Adrenal gland (tissue), 12 donors: Measurements from ENCODE around the gene STPG4. TPM values are rescaled to one million over a fixed set of nuclear protein-coding genes. Genes with fewer than 3 reads are reported as not detected.
A peak's percentile ranks its signal among the peaks of the same experiment; 100 is the strongest.
"Not testable (repeated sequence)": the region's sequence is repeated elsewhere in the genome, so short reads cannot be mapped to it uniquely, and the experiment has no call there.

Experiments used
- DNase-seq, 7 donors: peaks; one replicate each; pipeline ENCODE4 v3.0.0-alpha.2; 2019 to 2020
- H3K27ac ChIP-seq, 5 donors: fragments of 200-600 bp; sonication (generic) in 4 of 5; 1 replicate in 3 of 5; 2 replicates in 2 of 5; pipeline versions ENCODE4 v1.5.1 to v1.8.0; 2016 to 2020; ENCODE audit warnings: mild to moderate bottlenecking in 1 of 5
- H3K27me3 ChIP-seq: fragments of 200-600 bp; 2 replicates; pipeline ENCODE4 v1.8.0; 2021
- H3K36me3 ChIP-seq, 2 donors: fragments of 200-600 bp; replicated peaks in 1 of 2; 1 replicate in 1 of 2; 2 replicates in 1 of 2; pipeline versions ENCODE4 v1.5.1 to v1.8.0; 2018 to 2022
- H3K4me1 ChIP-seq, 2 donors: fragments of 200-600 bp; replicated peaks in 1 of 2; 1 replicate in 1 of 2; 2 replicates in 1 of 2; pipeline versions ENCODE4 v1.5.1 to v1.8.0; 2018 to 2021
- H3K4me3 ChIP-seq, 4 donors: fragments of 200-600 bp; sonication (generic) in 3 of 4; one replicate each; pipeline ENCODE4 v1.5.1; 2016 to 2018
- H3K9me3 ChIP-seq, 3 donors: fragments of 200-600 bp; sonication (generic) in 1 of 3; replicated peaks in 1 of 3; 1 replicate in 2 of 3; 2 replicates in 1 of 3; pipeline versions ENCODE4 v1.5.1 to v1.8.0; 2016 to 2021
- POLR2A ChIP-seq, 2 donors: fragments of 450-650 bp; IDR thresholded peaks; one replicate each; pipeline ENCODE4 v1.6.1; 2017; ENCODE audit warnings: antibody characterized with exemption in 2 of 2, mild to moderate bottlenecking in 2 of 2, moderate library complexity in 1 of 2
- WGBS, 4 donors: extraction: QIAGEN DNeasy Blood & Tissue Kit in 2 of 4; methylation state at CpG; one replicate each; pipeline versions ENCODE4 v1.1.5 to v1.1.7; 2013 to 2017; 5-methylcytosine and 5-hydroxymethylcytosine counted together
- intact Hi-C, 2 donors: fragments of 100-400 bp; cut with DNase I; formaldehyde crosslinking; loops; one replicate each; pipeline versions ENCODE4 v1.14.1 to v1.15.0; 2022 to 2023
- polyA plus RNA-seq, 3 donors: library from polyadenylated mRNA; stranded (reverse); fragments of 200-250 nt in 2 of 3; fragments of 350-450 nt in 1 of 3; fragmentation: Illumina TruSeq in 1 of 3; extraction: RNeasy Lipid Tissue Mini Kit (QIAGEN cat#74804) in 1 of 3; gene quantifications; one replicate each; pipeline ENCODE4 v1.2.3, GENCODE V29; 2013 to 2014
- total RNA-seq, 9 donors: library from RNA; depleted of rRNA in 4 of 9; stranded (reverse); fragments of >200 nt in 4 of 9; fragments of 120-200 nt in 1 of 9; fragmentation: NEBNext Ultra II Directional in 1 of 9; extraction: Animal tissue kit (Norgen Biotek cat#: 25700) in 1 of 9; gene quantifications; one replicate each; pipeline versions ENCODE4 v1.1.0 to v1.2.4, GENCODE V29; 2013 to 2023
- TF ChIP-seq, protein P1 (sequence below), 6 experiments: fragments of 450-650 bp in 4 of 6; fragments of 200-600 bp in 2 of 6; sonication (generic) in 1 of 6; IDR thresholded peaks; 1 replicate in 5 of 6; 2 replicates in 1 of 6; pipeline versions ENCODE4 v1.5.1 to v1.8.0; 2016 to 2021; ENCODE audit warnings: antibody characterized with exemption in 6 of 6, mild to moderate bottlenecking in 2 of 6, moderate library complexity in 1 of 6
- donor health status: healthy with polysubstance abuse.
- donor health status: Bipolar disorder and iron deficiency.
- donor health status: DM: yes; HTN: yes; CAD: no.
- donor health status: DM: no; HTN: no; CAD: no.
- donor health status: DM: no; HTN: no; CAD: no.
- donor health status: DM: yes; HTN: yes; CAD: no.

The STPG4 gene
- total and polyA plus RNA-seq, 12 donors = 0.24 to 0.28 TPM; not detected in 10

DNA sequence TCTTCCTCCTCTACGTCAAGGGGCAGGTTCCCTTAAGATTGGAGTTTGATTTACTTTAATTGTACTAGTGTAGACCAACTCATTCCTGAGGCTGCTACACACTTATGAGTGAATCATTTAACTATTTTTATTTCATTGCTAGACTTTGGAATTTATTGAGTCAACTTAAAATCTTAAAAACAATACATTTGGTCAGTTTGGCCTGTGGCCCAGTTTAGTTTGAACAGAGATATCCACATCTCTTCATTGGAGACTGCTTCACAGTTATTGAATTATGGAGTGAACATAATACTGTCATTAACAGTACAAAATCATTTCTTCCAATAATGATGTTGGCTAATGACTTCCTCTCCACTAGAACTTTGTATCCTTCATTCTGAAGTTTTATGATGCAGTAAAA is 34.5 kb upstream of the STPG4 start:
- DNase-seq = no peak
- H3K9me3 ChIP-seq = no peaks in the 10 kb centered on the region
- intact Hi-C loops = loop anchor here in 1 of 2 donors (10.0 kb wide), 1 partner anchor 125 kb away; no protein-coding TSS in a partner anchor
- H3K27ac ChIP-seq = peak overlapping the region in 1 of 5 donors; percentile 20
- H3K36me3 ChIP-seq = no peaks in the 10 kb centered on the region
- H3K4me1 ChIP-seq = peaks cover 0 to 15% of the 10 kb centered on the region in 2 donors
- no peak overlapping the region for H3K4me3 ChIP-seq
- TF ChIP-seq, protein P1, sequence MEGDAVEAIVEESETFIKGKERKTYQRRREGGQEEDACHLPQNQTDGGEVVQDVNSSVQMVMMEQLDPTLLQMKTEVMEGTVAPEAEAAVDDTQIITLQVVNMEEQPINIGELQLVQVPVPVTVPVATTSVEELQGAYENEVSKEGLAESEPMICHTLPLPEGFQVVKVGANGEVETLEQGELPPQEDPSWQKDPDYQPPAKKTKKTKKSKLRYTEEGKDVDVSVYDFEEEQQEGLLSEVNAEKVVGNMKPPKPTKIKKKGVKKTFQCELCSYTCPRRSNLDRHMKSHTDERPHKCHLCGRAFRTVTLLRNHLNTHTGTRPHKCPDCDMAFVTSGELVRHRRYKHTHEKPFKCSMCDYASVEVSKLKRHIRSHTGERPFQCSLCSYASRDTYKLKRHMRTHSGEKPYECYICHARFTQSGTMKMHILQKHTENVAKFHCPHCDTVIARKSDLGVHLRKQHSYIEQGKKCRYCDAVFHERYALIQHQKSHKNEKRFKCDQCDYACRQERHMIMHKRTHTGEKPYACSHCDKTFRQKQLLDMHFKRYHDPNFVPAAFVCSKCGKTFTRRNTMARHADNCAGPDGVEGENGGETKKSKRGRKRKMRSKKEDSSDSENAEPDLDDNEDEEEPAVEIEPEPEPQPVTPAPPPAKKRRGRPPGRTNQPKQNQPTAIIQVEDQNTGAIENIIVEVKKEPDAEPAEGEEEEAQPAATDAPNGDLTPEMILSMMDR (IDR thresholded peaks at IDR 0.05) = no peak
- TF ChIP-seq POLR2A (IDR thresholded peaks at IDR 0.05) = no peak
- WGBS, 4 donors = 94 to 97% (median 96%) methylated on average over 1 of the region's 1 CpG
- no peaks in the 10 kb centered on the region for H3K27me3 ChIP-seq

DNA sequence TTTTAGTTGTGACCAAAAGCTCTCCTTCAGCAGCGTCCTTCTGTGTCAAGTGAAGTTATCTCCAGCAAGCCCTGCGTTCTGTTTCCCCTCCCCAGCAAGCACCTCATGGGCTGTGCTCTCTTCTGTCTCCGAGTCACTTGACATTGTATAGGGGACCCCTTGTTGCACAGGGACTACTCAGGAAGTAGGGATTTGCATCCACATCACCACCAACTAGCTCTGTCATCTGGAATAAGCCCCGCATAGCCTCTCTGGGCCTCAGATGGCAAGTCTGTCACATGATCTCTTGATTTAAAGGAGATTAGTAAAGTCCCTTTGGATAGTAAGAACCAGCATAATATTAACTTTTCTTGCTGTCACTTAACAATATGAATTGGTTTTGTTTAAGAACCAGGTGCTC is 32.0 kb upstream of the STPG4 start:
- TF ChIP-seq, protein P1 (IDR thresholded peaks at IDR 0.05) = no peak
- TF ChIP-seq POLR2A (IDR thresholded peaks at IDR 0.05) = no peak
- no peaks in the 10 kb centered on the region for H3K9me3 ChIP-seq
- H3K27me3 ChIP-seq = no peaks in the 10 kb centered on the region
- no peak overlapping the region for H3K4me3 ChIP-seq
- DNase-seq = no peak
- peaks cover 0 to 5% of the 10 kb centered on the region in 2 donors for H3K4me1 ChIP-seq
- no peak overlapping the region for H3K27ac ChIP-seq
- no peaks in the 10 kb centered on the region for H3K36me3 ChIP-seq
- intact Hi-C loops = loop anchor here in 1 of 2 donors (10.0 kb wide), 1 partner anchor 128 kb away; no protein-coding TSS in a partner anchor
- 90 to 94% (median 93%) methylated on average over 4 of the region's 4 CpGs for WGBS, 4 donors

DNA sequence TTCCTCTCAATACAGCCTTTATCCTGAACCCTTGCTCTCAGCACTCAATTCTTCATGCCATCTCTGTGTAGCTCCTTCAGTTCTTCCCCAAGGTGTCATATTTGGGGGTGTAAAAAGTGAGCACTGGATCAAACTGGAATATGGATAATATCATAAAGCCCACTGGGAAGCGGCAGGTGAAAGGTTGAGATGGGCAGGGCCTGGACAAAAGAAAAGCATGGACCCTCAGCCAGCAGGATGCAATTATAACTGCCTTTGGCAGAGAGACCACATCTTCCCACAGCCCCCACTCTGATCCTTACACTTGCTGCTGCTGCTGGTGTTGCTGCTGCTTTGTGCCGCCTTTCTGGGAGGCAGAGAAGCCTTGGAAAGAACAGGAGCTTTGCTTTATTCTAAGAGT is 31.2 kb upstream of the STPG4 start:
- no peak overlapping the region for H3K4me3 ChIP-seq
- no peak overlapping the region for H3K27ac ChIP-seq
- peaks cover 0 to 5% of the 10 kb centered on the region in 2 donors for H3K4me1 ChIP-seq
- intact Hi-C loops = loop anchor here in 1 of 2 donors (10.0 kb wide), 1 partner anchor 128 kb away; no protein-coding TSS in a partner anchor
- no peak for TF ChIP-seq POLR2A (IDR thresholded peaks at IDR 0.05)
- TF ChIP-seq, protein P1 (IDR thresholded peaks at IDR 0.05) = no peak
- no peak for DNase-seq
- H3K36me3 ChIP-seq = no peaks in the 10 kb centered on the region
- WGBS, 4 donors = 88 to 98% (median 95%) methylated on average over 2 of the region's 2 CpGs
- no peaks in the 10 kb centered on the region for H3K9me3 ChIP-seq
- H3K27me3 ChIP-seq = no peaks in the 10 kb centered on the region

DNA sequence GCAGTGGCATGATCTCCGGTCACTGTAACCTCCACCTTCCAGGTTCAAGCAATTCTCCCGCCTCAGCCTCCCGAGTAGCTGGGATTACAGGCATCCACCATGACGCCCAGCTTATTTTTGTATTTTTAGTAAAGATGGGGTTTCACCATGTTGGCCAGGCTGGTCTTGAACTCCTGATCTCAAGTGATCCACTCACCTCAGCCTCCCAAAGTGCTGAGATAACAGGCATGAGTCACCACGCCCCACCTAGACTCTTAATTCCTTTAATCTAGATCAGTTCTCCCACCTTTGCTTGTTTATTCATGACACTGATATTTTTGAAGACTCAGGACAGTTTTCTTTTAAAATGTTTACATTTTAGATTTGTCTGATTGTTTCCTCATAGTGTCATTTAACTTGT is 30.0 kb upstream of the STPG4 start:
- DNase-seq, H3K36me3 ChIP-seq, H3K4me1 ChIP-seq, H3K27ac ChIP-seq, H3K27me3 ChIP-seq, H3K9me3 ChIP-seq, H3K4me3 ChIP-seq: not testable (repeated sequence)
- 71 to 83% (median 72%) methylated on average over 5 of the region's 5 CpGs for WGBS, 4 donors
- intact Hi-C loops = loop anchor here in 1 of 2 donors (10.0 kb wide), 1 partner anchor 130 kb away; no protein-coding TSS in a partner anchor

DNA sequence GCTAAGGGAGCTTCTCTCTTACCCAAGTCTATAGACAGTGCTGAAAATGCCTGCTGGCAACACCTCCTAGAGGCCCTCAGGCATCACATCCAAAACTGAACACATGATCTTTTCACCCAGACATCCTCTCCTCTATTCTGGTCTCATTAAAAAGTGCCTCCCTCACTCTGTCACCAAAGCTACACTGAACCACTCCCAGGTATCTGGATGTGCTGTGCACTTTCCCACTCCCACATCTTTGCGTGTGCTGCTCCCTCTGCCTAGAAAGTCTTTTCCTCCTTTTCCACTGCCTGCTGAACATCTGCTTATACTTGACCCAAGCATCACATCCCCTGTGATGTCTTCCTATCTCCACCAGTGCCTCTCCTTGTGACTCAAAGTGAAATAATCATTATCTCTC is 26.1 kb upstream of the STPG4 start:
- intact Hi-C loops = loop anchor here in 1 of 2 donors (10.0 kb wide), 1 partner anchor 134 kb away; no protein-coding TSS in a partner anchor
- Histone ChIP-seq H3K36me3 (no peaks in the 10 kb centered on the region), H3K4me1 (peaks cover 0 to 4% of the 10 kb centered on the region in 2 donors), H3K27ac (no peak overlapping the region), H3K27me3 (no peaks in the 10 kb centered on the region), H3K9me3 (no peaks in the 10 kb centered on the region), H3K4me3 (no peak overlapping the region)
- no peak for DNase-seq
- TF ChIP-seq, protein P1 (IDR thresholded peaks at IDR 0.05) = no peak
- WGBS, 4 donors = 91 to 100% (median 93%) methylated on average over 1 of the region's 1 CpG
